Measurements from ENCODE around the gene SULT2A1. TPM values are rescaled to one million over a fixed set of nuclear protein-coding genes. Genes with fewer than 3 reads are reported as not detected.
"Not testable (repeated sequence)": the region's sequence is repeated elsewhere in the genome, so short reads cannot be mapped to it uniquely, and the experiment has no call there.

The SULT2A1 gene
- total and polyA plus RNA-seq, 2 of the 4 experiments (the other 2 are of a cell fraction), result not detected

DNA sequence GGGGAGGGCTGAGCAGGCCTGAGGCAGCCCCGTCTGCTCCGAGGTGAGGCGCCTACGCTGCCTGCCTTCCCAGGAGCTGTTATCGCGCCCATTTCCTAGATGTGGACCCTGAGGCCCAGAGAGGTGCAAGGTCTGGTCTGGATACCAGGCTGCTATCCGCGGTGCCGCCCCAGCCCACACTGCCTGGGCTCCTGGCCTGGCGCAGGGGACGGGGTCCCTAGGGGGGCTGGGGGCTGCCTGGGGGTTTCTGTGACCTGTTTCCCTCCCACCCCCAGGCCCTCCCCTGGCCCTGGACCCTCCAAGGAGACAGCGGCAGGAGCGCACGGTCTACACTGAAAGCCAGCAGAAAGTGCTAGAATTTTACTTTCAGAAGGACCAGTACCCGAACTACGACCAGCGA, 26.3 kb downstream of the SULT2A1 start:
- ATAC-seq (ENCODE audit: low read depth), result not testable (repeated sequence)

GRCh38 chr19:47858646-47859285, 27.3 kb downstream of the SULT2A1 start, which contains the start of gene TPRX2:
TSS of gene TPRX2 (plus strand) at chr19:47859235. CDS start at chr19:47859247, 12 bp downstream.
- H3K4ac ChIP-seq (ENCODE audit: low read depth, low read length); H3K4me2 ChIP-seq (ENCODE audit: low read depth, low read length); H3K4me1 ChIP-seq (ENCODE audit: control insufficient read depth, insufficient read depth, low read length); intact Hi-C loops (cut with micrococcal nuclease); in situ Hi-C loops (cut with MboI; ENCODE audit: low sequenced_read_pairs); H4K20me1 ChIP-seq (ENCODE audit: insufficient read depth, low read length); H3K14ac ChIP-seq (replicated peaks; ENCODE audit: low read depth, low read length); dilution Hi-C loops (cut with HindIII; ENCODE audit: low sequenced_read_pairs, unreplicated experiment); DNase-seq; H2BK15ac ChIP-seq (ENCODE audit: low read depth, low read length); H3K23ac ChIP-seq (ENCODE audit: low read depth, low read length); H3K18ac ChIP-seq (ENCODE audit: low read depth, low read length); H3K36me3 ChIP-seq (ENCODE audit: control insufficient read depth, insufficient read depth, low read length); H3K56ac ChIP-seq (ENCODE audit: extremely low read depth, insufficient read depth, low read length); H3K27me3 ChIP-seq (ENCODE audit: control insufficient read depth, insufficient read depth, low read length); H3K9me1 ChIP-seq (ENCODE audit: insufficient read depth, low read length); H2AK9ac ChIP-seq (replicated peaks; ENCODE audit: low read depth, low read length, poor library complexity); H4K91ac ChIP-seq (ENCODE audit: insufficient read depth, low read depth, low read length); CTCF ChIA-PET; H2BK20ac ChIP-seq (ENCODE audit: low read depth, low read length); H2BK120ac ChIP-seq (ENCODE audit: low read depth, low read length); H4K8ac ChIP-seq (ENCODE audit: low read depth in 2 of 2, low read length in 2 of 2); H3K9ac ChIP-seq (ENCODE audit: low read depth, low read length); H2BK5ac ChIP-seq (ENCODE audit: low read depth, low read length, poor library complexity, severe bottlenecking); H4K5ac ChIP-seq (ENCODE audit: low read depth, low read length); BruUV-seq (replicated peaks); POLR2A ChIA-PET (ENCODE audit: unreplicated experiment); H3K9me3 ChIP-seq (ENCODE audit: control insufficient read depth, insufficient read depth, low read length); H2AFZ ChIP-seq (replicated peaks; ENCODE audit: low read length, poor library complexity); H3K27ac ChIP-seq (ENCODE audit: insufficient read depth, low read length); H3K79me1 ChIP-seq (ENCODE audit: low read depth in 1 of 2, low read length in 2 of 2); ATAC-seq (ENCODE audit: low read depth); H2AK5ac ChIP-seq (ENCODE audit: low read depth, low read length); H3K4me3 ChIP-seq (ENCODE audit: insufficient read depth, low read depth, low read length): not testable (repeated sequence)
- WGBS, 2 experiments (ENCODE audit: extremely low coverage in 2 of 2, insufficient read length in 1 of 2), result 92% methylated on average over 2 of the region's 9 CpGs; no CpG with 5 or more reads in 1 of the 2 experiments

More for the DNA sequence above, 26.3 kb downstream of the SULT2A1 start:
- H3K18ac ChIP-seq (ENCODE audit: low read depth, low read length); H3K27me3 ChIP-seq (ENCODE audit: control insufficient read depth, insufficient read depth, low read length); H2BK15ac ChIP-seq (ENCODE audit: low read depth, low read length); H2AK5ac ChIP-seq (ENCODE audit: low read depth, low read length); H3K9me1 ChIP-seq (ENCODE audit: insufficient read depth, low read length); H3K27ac ChIP-seq (ENCODE audit: insufficient read depth, low read length); H2BK120ac ChIP-seq (ENCODE audit: low read depth, low read length); H2AFZ ChIP-seq (replicated peaks; ENCODE audit: low read length, poor library complexity); H3K9me3 ChIP-seq (ENCODE audit: control insufficient read depth, insufficient read depth, low read length); H3K4me3 ChIP-seq (ENCODE audit: insufficient read depth, low read depth, low read length); H3K9ac ChIP-seq (ENCODE audit: low read depth, low read length); dilution Hi-C loops (cut with HindIII; ENCODE audit: low sequenced_read_pairs, unreplicated experiment); H3K4me1 ChIP-seq (ENCODE audit: control insufficient read depth, insufficient read depth, low read length); H3K4me2 ChIP-seq (ENCODE audit: low read depth, low read length); DNase-seq; H2BK20ac ChIP-seq (ENCODE audit: low read depth, low read length); BruUV-seq (replicated peaks); H4K5ac ChIP-seq (ENCODE audit: low read depth, low read length); H3K79me1 ChIP-seq (ENCODE audit: low read depth in 1 of 2, low read length in 2 of 2); H3K56ac ChIP-seq (ENCODE audit: extremely low read depth, insufficient read depth, low read length); H4K20me1 ChIP-seq (ENCODE audit: insufficient read depth, low read length); H3K4ac ChIP-seq (ENCODE audit: low read depth, low read length); H3K36me3 ChIP-seq (ENCODE audit: control insufficient read depth, insufficient read depth, low read length); H3K23ac ChIP-seq (ENCODE audit: low read depth, low read length); in situ Hi-C loops (cut with MboI; ENCODE audit: low sequenced_read_pairs); intact Hi-C loops (cut with micrococcal nuclease); H3K14ac ChIP-seq (replicated peaks; ENCODE audit: low read depth, low read length); H2BK5ac ChIP-seq (ENCODE audit: low read depth, low read length, poor library complexity, severe bottlenecking); H4K91ac ChIP-seq (ENCODE audit: insufficient read depth, low read depth, low read length); H2AK9ac ChIP-seq (replicated peaks; ENCODE audit: low read depth, low read length, poor library complexity); H4K8ac ChIP-seq (ENCODE audit: low read depth in 2 of 2, low read length in 2 of 2); CTCF ChIA-PET; POLR2A ChIA-PET (ENCODE audit: unreplicated experiment): not testable (repeated sequence)
- WGBS, 2 experiments (ENCODE audit: extremely low coverage in 2 of 2, insufficient read length in 1 of 2), result no CpG with 5 or more reads among the region's 17 CpGs

Data from IMR-90 (cell line).